Effector CD8-positive, alpha-beta T cell (primary cell): ENCODE results near the gene IFI27.
"Not testable (repeated sequence)": the region's sequence is repeated elsewhere in the genome, so short reads cannot be mapped to it uniquely, and the experiment has no call there.

Source experiments
- DNase-seq: peaks from one replicate; lab custom pipeline; 2025; lab: John Stamatoyannopoulos, UW

Gene IFI27

DNA sequence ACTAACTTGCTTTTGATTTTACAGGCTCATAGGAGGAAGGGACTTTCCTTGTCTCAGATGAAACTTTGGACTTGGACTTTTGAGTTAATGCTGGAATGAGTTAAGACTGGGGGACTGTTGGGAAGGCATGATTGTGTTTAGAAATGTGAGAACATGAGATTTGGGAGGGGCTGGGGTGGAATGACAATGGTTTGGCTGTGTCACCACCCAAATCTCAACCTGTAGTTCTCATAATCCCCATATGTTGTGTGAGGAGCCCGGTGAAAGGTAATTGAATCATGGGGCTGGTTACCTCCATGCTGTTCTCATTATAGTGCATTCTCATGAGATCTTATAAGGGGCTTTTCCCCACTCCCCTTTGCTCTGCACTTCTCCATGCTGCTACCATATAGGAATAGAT lies 45.6 kb downstream of the IFI27 start:
- DNase-seq, result not testable (repeated sequence)

DNA sequence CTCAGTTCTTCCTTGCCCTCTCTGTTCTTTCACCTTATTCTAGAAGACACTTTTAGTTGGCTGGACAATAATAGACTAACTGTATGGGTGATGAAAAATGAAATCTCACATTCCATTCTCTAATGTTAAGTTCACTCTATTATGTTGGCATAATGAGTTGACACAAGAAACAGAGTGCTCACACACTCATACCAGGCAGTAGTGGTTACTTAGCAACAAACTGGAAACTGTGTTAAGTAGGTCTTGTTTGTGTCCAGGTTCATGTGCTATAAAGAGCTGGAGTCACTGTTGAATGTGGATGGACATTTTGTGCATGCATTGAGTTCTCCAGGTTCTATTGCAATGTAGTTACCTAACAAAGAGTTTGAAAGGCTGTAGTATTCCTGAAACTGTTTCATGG lies 46.7 kb downstream of the IFI27 start:
- no peak for DNase-seq

DNA sequence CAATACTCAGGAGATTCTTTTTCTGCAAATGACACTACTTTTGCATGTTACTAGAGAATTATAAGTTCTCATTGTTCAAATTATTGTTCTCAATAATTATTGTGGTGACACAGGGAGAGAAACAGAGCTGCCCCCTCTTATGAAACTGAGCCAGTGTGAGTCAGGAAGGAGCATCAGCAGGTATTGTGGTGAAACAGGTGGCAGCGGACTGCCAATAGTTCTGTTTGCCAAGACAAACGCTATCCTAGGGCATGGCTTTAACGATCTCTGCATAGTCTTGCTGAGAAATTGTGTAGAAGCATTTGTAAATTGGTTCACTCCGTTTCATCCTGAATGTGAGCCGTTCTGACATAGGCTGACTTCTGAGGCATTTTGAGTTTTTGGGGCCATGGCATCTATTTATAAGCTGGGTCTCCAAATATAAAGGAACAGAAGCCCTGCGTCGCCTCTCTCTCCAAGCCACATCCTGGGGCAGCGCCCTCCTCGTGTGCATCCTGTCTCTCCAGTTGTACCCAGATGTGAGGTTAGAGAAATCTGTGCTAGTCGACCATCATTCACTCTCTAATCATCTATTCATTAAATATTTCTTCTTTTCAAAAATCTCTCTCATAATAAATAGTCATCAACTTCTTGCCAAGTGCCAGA lies 47.8 kb downstream of the IFI27 start:
- DNase-seq, result no peak

DNA sequence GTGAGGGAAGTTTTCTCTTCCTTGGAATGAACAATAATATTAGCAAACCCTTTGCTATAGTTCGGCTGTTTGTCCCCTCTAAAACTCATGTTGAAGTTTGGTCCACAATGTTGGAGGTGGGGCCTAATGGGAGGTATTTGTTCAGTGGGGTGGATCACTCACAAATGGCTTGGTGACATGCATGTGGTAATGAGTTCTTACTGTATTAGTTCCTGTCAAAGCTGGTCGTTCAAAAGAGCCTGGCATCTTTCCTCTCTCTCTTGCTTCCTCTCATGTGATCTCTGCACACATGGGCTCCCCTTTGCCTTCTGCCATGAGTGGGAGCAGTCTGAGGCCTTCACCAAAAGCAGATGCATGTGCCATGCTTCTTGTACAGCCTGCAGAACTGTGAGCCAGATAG lies 50.5 kb downstream of the IFI27 start:
- no peak for DNase-seq

- no peak for DNase-seq
These were observed 51.4 kb downstream of the IFI27 start for GRCh38 chr14:94161981-94162380.

DNA sequence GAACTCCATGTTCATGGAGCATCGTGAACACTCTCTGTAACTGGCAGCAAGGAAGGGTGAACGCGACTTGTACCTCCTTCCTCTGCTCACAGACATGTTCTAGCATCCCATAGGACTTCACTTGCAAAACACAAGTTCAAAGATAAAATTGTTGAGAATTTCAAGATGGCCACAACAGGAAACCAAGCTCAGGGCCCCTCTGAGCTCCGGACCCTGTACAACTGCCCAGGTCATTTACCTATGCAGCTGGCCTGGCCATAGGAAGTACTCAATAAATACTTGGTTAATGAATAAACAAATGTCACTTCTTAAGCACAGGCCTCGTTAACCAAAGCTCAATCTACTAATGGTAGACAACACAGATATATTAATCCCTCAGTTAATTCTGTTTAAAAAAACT lies 51.9 kb downstream of the IFI27 start:
- no peak for DNase-seq

- DNase-seq, result no peak
These were observed 53.3 kb downstream of the IFI27 start for GRCh38 chr14:94163796-94164195.

DNA sequence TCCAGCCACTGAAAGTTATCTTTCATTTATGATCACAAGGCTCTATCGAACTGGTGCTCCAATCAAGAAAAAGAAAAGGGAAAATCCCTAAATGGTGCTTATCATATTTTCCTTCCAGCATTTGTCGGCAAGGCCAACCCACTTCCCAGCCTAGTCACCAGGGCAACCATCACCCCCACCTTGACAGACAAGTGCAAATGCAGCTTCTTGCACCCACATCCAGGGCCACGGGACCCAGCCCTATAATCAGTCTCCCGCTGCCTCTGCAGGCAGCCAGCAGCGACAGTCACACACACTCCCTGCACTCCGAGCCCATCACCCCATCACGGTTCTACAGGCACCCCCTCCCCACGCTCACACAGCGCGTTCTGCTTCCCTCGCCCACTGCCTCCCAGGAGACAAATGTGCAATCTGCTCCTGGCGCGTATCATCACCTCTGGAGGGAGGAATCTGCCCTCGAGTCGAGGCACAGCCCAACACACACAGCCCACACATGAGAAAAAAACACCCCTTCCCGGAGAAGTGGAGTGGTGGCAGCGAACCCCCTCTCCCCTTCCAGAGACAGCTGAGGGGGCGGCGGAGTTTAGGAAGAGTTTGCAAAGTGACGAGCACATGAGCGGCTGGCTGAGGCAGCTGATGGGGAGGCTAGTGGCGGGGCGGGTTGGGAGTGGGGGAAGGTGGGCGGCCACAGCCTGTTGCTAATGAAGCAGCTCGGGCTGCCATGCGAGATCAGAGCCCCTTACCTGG lies 54.3 kb downstream of the IFI27 start:
- DNase-seq, result no peak

DNA sequence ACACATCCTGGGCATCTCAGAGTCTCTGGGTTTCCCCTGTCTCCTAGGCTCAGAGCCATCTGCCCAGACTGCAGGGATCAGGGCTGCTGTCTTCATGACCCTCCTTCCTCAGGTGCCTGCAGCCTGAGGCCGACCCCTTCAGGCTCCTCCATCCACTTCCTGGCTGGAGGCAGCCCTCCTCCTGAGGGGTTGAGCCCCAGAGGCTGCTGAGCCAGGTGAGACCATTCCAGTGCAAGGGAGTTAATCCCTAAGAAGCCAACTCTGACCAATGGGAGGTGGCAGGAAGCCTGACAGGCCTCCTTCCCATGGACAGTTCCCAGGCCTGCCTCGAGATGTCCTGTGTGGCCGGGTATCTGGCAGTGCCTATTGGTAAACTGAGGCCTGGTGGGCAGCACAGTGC lies 55.2 kb downstream of the IFI27 start:
- DNase-seq, result no peak
